NB4 (cell line): Measurements from ENCODE around the gene NPHP4.

Experiments
- DNase-seq: peaks from one replicate; pipeline ENCODE4 v3.0.0; 2010; ENCODE audit warnings: low read depth
- H3K4me3 ChIP-seq: one replicate; pipeline ENCODE4 v1.5.1; 2011; ENCODE audit warnings: mild to moderate bottlenecking, low read depth, low read length, moderate library complexity
- CTCF ChIP-seq: IDR thresholded peaks from one replicate; pipeline ENCODE4 v1.5.1; 2012; ENCODE audit warnings: low read depth, low read length
- MAX ChIP-seq: IDR thresholded peaks from 2 replicates; pipeline ENCODE4 v1.6.1; 2011; ENCODE audit warnings: low read depth, low read length
- MYC ChIP-seq: IDR thresholded peaks from 2 replicates; pipeline ENCODE4 v1.6.1; 2011; ENCODE audit warnings: low read depth, low read length
- POLR2A ChIP-seq: IDR thresholded peaks from 2 replicates; pipeline ENCODE4 v1.6.1; 2011; ENCODE audit warnings: mild to moderate bottlenecking; ENCODE audit not compliant: insufficient read length; ENCODE audit errors: extremely low read depth

NPHP4 gene

GRCh38 chr1:5992026-5992813 lies at the start of gene NPHP4:
NPHP4 (minus strand) TSS chr1:5992425; CDS start chr1:5986289, 6,136 bp downstream.
- TF ChIP-seq MAX: peak; percentile 69
- TF ChIP-seq CTCF: no peak
- TF ChIP-seq POLR2A: peak; percentile 64
- TF ChIP-seq MYC: peak; percentile 49
- DNase-seq: peak; percentile 100
- peak within 1 kb of the TSS; percentile 77 for H3K4me3 ChIP-seq

- peak; percentile 46 for DNase-seq
- TF ChIP-seq MYC (no peak), MAX (no peak), CTCF (peak; percentile 64), POLR2A (no peak)
- H3K4me3 ChIP-seq: no peak overlapping the region
Observed at GRCh38 chr1:6041432-6042062, 49.3 kb upstream of the NPHP4 start.

GRCh38 chr1:6040861-6041415 lies 48.7 kb upstream of the NPHP4 start:
- DNase-seq: no peak
- no peak overlapping the region for H3K4me3 ChIP-seq
- no peak for TF ChIP-seq MYC
- no peak for TF ChIP-seq MAX
- TF ChIP-seq CTCF: no peak
- TF ChIP-seq POLR2A: no peak

- DNase-seq: no peak
- TF ChIP-seq POLR2A (no peak), MYC (no peak), CTCF (no peak), MAX (no peak)
- H3K4me3 ChIP-seq: no peak overlapping the region
Observed at GRCh38 chr1:6040444-6040843, 48.2 kb upstream of the NPHP4 start.

GRCh38 chr1:6039031-6039430 lies 46.8 kb upstream of the NPHP4 start:
- TF ChIP-seq POLR2A: no peak
- TF ChIP-seq MAX: no peak
- no peak for TF ChIP-seq MYC
- no peak for TF ChIP-seq CTCF
- no peak overlapping the region for H3K4me3 ChIP-seq
- no peak for DNase-seq
